GM21576 (cell line): ENCODE data around the gene GLRA3.

ENCODE experiments used
- ATAC-seq: cut with Tn5 transposase; IDR thresholded peaks from one replicate; pipeline ENCODE4 v1.9.1; 2021; ENCODE audit warnings: mild to moderate bottlenecking, moderate library complexity; ENCODE audit not compliant: unreplicated experiment

Gene GLRA3

DNA sequence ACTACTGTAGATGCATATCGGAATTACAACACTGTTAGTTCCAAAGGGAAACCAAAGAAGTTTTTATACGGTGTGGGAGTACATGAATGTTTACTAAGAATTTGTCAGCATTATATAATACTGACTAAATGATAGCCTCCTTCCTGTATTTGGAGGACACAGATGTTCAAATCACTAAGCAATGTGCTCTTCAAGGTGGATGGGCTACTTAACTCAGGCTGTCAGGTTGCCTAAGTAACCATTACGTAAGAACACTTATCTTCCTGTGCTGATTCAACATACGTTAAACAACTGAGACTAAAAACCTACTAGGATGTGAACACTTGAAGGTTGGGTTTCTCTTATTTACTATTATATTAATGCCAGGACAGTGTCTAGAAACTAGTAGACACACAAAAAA lies 224.8 kb downstream of the GLRA3 start:
- ATAC-seq, result no peak

GRCh38 chr4:174600391-174600790 lies 228.7 kb downstream of the GLRA3 start:
- no peak for ATAC-seq

- no peak for ATAC-seq
These were observed 230.2 kb downstream of the GLRA3 start for GRCh38 chr4:174598800-174599199.

- ATAC-seq, result no peak
These were observed 232.5 kb downstream of the GLRA3 start for GRCh38 chr4:174596513-174596912.

GRCh38 chr4:174595141-174595929 lies 233.7 kb downstream of the GLRA3 start:
- no peak for ATAC-seq

DNA sequence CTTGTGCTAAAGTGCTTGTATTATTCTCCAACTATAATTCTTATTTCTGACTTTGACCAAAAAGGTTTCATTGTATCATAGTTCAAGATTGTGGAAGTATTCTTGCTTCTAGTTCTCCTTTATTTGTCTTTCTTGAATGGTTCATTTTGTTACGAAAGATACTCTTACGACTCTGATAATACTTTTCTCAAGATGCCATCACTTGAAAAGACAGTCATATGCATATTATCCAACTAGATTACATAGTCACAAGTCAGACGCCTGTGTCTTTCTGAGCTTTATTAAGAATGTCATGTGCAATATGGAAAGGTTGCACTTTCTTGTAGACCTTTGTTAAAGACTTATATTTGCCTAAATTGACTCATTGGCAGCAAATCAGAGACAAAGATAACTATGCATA lies 235.3 kb downstream of the GLRA3 start:
- no peak for ATAC-seq

DNA sequence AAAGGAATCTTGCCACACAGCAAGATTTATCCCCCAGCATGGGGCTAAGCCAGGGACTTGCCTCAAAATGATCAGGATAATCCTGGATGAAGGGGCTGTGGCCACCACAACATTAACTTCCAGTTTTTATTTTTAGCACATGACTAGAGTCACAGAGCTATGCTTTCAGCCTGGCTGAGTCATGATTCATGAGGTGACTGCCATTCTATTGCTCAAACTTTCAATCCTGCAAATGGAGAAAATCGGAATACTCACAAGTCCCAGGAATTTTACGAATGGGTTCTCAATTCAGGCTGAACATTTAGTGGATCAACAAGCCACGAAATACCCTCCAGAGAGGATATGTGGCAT lies 236.1 kb downstream of the GLRA3 start:
- ATAC-seq, result no peak

- ATAC-seq, result no peak
These were observed 236.6 kb downstream of the GLRA3 start for GRCh38 chr4:174592256-174592984.

DNA sequence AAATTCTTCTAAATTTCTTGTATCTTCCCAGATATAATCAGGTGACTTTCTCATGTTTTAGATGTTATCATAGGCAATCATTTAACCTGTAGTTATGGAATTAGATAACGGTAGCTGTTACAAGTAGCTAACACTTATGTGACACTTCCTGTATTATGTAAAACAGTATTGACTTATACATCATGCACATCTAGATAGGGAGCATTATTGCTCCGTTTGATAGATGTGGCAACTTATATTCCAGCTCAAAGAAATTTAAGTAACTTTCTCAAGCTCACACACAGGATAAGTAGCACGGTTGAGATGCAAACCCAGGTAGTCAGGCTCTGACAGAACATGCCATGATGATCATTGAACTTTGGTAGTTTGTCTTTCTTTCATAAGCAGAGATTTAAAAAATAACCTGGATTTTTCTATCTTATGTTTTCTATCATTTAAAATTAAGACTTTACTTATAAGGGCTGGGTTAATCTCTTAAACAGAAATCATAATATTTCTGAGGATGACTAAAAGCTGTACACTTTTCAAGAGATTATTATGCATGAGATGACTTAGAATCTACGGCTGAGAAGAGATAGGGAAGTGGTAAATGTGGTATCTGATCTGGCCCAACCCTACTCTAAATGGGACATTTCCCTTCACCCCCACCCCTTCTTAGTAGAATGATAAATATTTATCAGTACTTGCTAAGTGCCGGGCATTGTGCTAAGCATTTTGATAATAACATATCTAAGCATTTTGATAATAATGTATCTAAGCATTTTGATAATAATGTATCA lies 237.6 kb downstream of the GLRA3 start:
- peak; percentile 50 for ATAC-seq

GRCh38 chr4:174590336-174590735 lies 238.7 kb downstream of the GLRA3 start:
- no peak for ATAC-seq
